ENCODE data around the gene FGGY. TPM values are rescaled to one million over a fixed set of nuclear protein-coding genes. Genes with fewer than 3 reads are reported as not detected.

The FGGY gene
- total RNA-seq, 4 donors from 2014 or later = 12.4 to 17.5 (median 16.1) TPM

DNA sequence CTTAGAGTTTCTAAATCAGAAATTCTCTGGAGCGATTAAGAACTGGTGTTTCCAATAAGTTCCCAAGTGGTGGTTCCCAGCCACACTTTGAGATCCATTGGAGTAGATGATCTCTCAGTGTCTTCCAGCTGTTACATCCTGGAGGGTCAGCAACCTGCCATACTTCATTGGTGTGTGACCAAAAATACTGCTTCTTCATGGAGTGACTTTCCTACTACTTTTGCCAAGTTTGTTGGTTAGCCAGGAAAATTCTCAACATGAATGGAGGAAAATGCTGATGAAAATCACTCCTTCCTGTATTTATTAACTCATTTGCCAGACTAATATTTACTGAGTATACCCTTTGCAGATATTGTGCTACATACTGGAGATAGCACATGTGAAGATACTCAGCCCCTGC lies 186.1 kb downstream of the FGGY start:
- no peak overlapping the region for H3K27ac ChIP-seq
- no peaks in the 10 kb centered on the region for H3K9me3 ChIP-seq
- peaks cover 14% of the 10 kb centered on the region for H3K4me1 ChIP-seq
- TF ChIP-seq POLR2AphosphoS5 (IDR thresholded peaks at IDR 0.05) (no peak), CTCF (IDR thresholded peaks at IDR 0.05) (no peak), EP300 (IDR thresholded peaks at IDR 0.05) (no peak), POLR2A (IDR thresholded peaks at IDR 0.05) (no peak)
- 95% methylated on average over 1 of the region's 1 CpG for WGBS
- no peaks in the 10 kb centered on the region for H3K36me3 ChIP-seq
- H3K27me3 ChIP-seq = no peaks in the 10 kb centered on the region
- no peak overlapping the region for H3K4me3 ChIP-seq
- DNase-seq (ENCODE audit: low spot score in 2 of 2) = no peak

DNA sequence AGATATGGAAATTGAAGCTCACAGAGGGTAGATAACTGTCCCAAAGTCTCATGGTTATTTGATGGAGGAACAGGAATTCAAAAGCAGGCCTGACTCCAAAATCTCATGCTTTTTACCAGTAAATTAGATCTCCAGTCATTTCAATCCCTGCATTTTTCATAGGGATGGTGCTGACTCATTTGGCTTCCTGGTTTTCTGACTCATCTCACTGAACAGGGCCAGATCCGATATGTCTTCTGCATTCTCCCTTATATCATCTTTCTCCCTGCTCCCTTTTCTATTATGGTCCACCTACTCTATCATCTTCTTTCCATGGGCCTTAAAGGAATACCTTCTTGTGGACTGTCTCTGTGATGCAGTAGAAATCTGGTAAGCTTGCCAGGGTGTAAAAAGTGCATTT lies 187.2 kb downstream of the FGGY start:
- Histone ChIP-seq H3K9me3 (no peaks in the 10 kb centered on the region), H3K4me3 (no peak overlapping the region), H3K36me3 (no peaks in the 10 kb centered on the region), H3K4me1 (peaks cover 14% of the 10 kb centered on the region), H3K27ac (no peak overlapping the region), H3K27me3 (no peaks in the 10 kb centered on the region)
- 24% methylated on average over 1 of the region's 1 CpG for WGBS
- TF ChIP-seq CTCF (IDR thresholded peaks at IDR 0.05) = no peak
- no peak for DNase-seq (ENCODE audit: low spot score in 2 of 2)

- H3K9me3 ChIP-seq = no peaks in the 10 kb centered on the region
- no peaks in the 10 kb centered on the region for H3K27me3 ChIP-seq
- DNase-seq (ENCODE audit: low spot score in 2 of 2) = no peak
- H3K4me1 ChIP-seq = peaks cover 14% of the 10 kb centered on the region
- no peak overlapping the region for H3K4me3 ChIP-seq
- H3K27ac ChIP-seq = no peak overlapping the region
- TF ChIP-seq POLR2A (IDR thresholded peaks at IDR 0.05) (no peak), CTCF (IDR thresholded peaks at IDR 0.05) (no peak), POLR2AphosphoS5 (IDR thresholded peaks at IDR 0.05) (no peak), EP300 (IDR thresholded peaks at IDR 0.05) (no peak)
- H3K36me3 ChIP-seq = no peaks in the 10 kb centered on the region
- 85% methylated on average over 2 of the region's 2 CpGs for WGBS
These were observed 188.3 kb downstream of the FGGY start for GRCh38 chr1:59485171-59485570.

DNA sequence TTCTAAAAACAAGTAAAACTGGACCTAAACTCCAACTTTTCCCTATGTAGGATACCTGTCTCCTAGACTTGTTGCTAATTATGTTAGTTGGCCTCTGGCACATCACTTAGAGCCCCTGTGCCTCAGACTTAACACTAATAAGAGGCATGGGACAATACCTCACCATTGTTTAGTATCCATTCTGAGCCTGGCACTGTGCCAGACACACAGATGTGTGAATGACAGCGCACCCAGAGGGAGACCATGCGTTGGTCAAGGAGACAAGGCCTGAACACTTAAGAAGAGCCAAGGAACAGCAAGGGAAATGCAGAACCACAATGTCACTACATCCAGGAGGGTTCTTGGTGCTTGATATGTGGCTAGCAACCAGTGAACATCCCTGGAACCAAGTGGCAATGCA lies 189.1 kb downstream of the FGGY start:
- H3K9me3 ChIP-seq = no peaks in the 10 kb centered on the region
- H3K36me3 ChIP-seq = no peaks in the 10 kb centered on the region
- no peak overlapping the region for H3K4me3 ChIP-seq
- H3K27ac ChIP-seq = no peak overlapping the region
- peaks cover 14% of the 10 kb centered on the region for H3K4me1 ChIP-seq
- no peaks in the 10 kb centered on the region for H3K27me3 ChIP-seq
- TF ChIP-seq POLR2A (IDR thresholded peaks at IDR 0.05) (no peak), EP300 (IDR thresholded peaks at IDR 0.05) (no peak), CTCF (IDR thresholded peaks at IDR 0.05) (no peak), POLR2AphosphoS5 (IDR thresholded peaks at IDR 0.05) (no peak)
- WGBS = 73% methylated on average over 2 of the region's 2 CpGs
- DNase-seq (ENCODE audit: low spot score in 2 of 2) = no peak

- Histone ChIP-seq H3K27ac (no peak overlapping the region), H3K4me1 (peaks cover 14% of the 10 kb centered on the region), H3K27me3 (no peaks in the 10 kb centered on the region), H3K36me3 (no peaks in the 10 kb centered on the region), H3K4me3 (no peak overlapping the region), H3K9me3 (no peaks in the 10 kb centered on the region)
- 77% methylated on average over 2 of the region's 2 CpGs for WGBS
- DNase-seq (ENCODE audit: low spot score in 2 of 2) = no peak
- no peak for TF ChIP-seq EP300 (IDR thresholded peaks at IDR 0.05)
- no peak for TF ChIP-seq POLR2A (IDR thresholded peaks at IDR 0.05)
- no peak for TF ChIP-seq POLR2AphosphoS5 (IDR thresholded peaks at IDR 0.05)
- TF ChIP-seq CTCF (IDR thresholded peaks at IDR 0.05) = no peak
These were observed 189.7 kb downstream of the FGGY start for GRCh38 chr1:59486615-59487014.
